HG02973 (cell line): ENCODE measurements around the gene FKBP1A.

ENCODE experiments used
- ATAC-seq: cut with Tn5 transposase; IDR thresholded peaks from one replicate; pipeline ENCODE4 v1.9.1; 2021; ENCODE audit warnings: moderate library complexity; ENCODE audit not compliant: unreplicated experiment

FKBP1A gene

GRCh38 chr20:1392693-1393506 lies at the start of gene FKBP1A:
Gene FKBP1A, minus strand, starts transcription at chr20:1393054. Its CDS starts 56 bp downstream, at chr20:1392998.
- ATAC-seq: peak; percentile 79

DNA sequence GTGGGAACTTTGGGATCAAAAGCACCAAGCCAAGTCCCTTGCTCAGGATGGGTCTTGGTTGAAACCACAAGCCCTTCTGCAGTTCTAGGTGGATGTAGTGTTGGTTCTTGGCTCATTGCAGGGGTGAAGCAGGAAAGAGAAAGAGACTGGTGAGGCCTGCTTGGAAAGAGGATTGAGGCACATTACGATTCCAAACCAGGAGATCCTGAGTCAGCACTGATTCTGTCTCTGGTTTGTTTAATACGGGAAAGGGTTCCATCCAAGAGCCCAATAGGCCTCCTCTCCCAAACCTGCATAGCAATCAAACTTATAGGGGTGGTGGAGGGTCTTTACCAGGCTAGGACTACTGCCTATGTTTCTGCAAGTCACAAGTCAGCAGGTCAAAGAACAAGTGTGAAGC lies 49.5 kb upstream of the FKBP1A start:
- no peak for ATAC-seq

GRCh38 chr20:1441133-1441532 lies 48.3 kb upstream of the FKBP1A start:
- ATAC-seq: no peak

- no peak for ATAC-seq
Measured at GRCh38 chr20:1440024-1440423, 47.2 kb upstream of the FKBP1A start.

DNA sequence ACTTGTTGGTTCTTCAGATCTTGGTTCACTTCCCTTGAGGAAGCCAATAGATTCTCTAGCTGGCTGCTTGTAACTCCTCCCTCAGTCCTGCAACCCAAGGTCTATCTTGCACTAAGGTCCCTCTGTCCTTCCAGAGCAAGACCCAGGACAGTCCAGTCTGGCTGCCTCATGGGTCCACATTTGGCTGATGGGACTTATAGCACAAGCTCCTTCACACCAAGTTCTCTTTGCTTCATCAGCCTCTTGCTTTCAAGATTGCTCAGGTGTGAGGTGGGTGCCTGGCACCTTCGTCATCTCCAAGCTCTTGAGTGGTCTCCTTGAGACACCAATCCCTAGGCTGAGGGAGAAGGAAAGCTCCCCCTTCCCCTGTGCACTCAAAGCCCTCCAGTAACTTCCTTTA lies 45.5 kb upstream of the FKBP1A start:
- ATAC-seq: no peak

DNA sequence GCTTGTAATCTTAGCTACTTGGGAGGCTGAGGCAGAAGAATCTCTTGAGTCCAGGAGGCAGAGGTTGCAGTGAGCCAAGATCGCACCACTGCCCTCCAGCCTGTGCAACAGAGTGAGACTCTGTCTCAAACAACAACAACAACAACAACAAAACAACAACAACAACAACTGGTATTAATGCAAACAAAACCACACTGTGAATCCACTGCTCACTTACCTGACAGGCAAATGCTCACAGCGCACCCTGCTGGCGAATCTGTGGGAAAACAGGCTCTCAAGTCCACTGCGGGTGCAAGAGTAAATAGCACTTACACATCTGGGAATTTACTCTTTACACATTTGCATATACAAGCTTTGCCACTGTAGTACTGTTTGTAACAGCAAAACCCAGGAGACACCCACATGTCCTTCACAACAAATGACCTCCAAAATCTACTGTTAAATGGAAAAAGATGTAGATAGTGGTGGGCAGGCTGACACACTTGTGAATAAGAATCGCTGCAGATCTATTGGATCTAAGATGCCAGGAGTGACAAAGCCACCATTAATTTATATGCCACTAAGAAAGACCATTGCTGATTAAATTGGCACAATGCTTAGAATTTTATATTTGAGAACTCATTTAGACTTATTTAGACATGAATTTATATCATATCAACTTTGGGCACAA lies 44.5 kb upstream of the FKBP1A start:
- ATAC-seq: no peak

DNA sequence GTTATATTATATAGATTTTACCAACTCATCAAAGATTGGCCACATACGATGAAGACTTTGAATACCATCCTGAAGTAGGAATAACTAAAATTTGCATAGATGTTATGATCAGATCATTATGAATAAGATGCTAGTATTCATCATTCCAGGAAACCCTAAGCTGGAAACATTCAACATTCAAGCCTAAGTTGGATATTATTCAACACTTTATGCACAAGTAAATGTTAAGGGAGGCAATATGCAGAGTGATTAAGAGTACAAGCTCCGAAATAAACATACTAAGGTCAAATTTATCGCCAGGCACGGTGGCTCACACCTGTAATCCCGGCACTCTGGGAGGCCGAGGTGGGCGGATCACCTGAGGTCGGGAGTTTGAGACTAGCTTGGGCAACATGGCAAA lies 43.4 kb upstream of the FKBP1A start:
- no peak for ATAC-seq

- no peak for ATAC-seq
Measured at GRCh38 chr20:1435337-1435699, 42.5 kb upstream of the FKBP1A start.

GRCh38 chr20:1434571-1435336 lies 41.9 kb upstream of the FKBP1A start:
- ATAC-seq: peak; percentile 94

DNA sequence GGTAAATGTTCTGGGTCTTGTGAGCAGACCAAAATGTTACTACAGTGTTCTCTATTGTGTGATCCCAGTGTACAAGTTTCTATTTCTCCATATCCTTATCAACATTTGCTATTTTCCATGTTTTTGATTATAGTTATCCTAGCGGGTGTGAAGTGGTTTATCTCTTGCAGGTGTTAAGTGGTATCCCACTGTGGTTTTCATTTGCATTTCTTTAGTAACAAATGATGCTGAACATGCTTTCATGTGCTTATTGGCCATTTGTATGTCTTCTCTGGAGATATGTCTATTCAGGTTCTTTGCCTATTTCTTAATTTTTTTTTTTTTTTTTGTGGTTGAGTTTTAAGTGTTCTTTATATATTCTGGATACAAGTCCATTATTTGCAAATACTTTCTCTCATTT lies 38.3 kb upstream of the FKBP1A start:
- no peak for ATAC-seq

DNA sequence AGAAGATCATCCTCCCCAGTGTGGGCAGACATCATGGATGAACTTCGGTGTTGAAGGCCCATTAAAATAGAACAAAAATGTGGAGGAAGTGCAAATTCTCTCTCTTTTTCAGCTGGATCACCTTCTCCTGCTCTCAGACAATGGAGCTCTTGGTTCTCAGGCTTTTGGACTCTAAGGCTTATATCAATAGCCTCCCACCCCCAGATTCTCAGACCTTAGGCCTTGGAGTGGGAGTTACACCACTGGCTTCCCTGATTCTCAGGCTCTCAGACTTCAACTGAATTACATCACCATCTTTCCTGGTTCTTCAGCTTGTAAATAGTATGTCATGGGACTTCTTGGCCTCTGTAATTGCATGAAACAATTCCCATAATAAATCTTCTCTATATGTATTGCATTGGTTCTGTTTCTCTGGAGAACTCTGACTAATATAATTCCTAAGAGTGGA lies 37.2 kb upstream of the FKBP1A start:
- ATAC-seq: no peak

- no peak for ATAC-seq
Measured at GRCh38 chr20:1429143-1429728, 36.4 kb upstream of the FKBP1A start.

DNA sequence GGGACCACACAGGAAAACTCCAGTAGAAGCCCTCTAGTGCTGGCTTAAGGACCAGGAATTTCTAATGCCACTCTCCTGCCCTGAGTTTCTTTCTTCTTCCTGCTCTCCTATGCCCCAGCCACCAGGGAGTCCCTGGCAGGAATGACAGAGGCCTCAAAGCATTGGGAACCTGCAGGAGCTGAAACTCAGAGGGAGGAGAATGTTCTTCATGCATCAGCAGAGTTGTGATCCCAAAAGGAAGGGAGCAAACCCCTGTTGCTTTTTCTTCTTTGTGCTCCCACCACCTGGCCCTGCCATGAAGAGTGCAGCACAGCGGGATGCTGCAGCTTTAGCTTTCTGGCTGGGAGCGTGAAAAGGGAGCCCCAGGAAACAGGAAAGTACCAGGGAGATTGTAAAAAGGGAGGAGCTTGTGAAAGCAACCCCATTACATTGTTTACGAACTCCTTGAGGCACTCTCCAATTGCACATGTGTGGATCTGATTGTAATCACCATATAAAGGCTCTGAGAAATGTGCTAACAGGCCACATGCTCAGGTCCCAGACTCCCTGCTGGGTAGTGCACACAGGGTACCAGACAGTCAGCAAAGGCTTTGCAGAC lies 34.7 kb upstream of the FKBP1A start:
- ATAC-seq: no peak

GRCh38 chr20:1426231-1426849 lies 33.5 kb upstream of the FKBP1A start:
- ATAC-seq: no peak

- no peak for ATAC-seq
Measured at GRCh38 chr20:1424336-1424735, 31.5 kb upstream of the FKBP1A start.

DNA sequence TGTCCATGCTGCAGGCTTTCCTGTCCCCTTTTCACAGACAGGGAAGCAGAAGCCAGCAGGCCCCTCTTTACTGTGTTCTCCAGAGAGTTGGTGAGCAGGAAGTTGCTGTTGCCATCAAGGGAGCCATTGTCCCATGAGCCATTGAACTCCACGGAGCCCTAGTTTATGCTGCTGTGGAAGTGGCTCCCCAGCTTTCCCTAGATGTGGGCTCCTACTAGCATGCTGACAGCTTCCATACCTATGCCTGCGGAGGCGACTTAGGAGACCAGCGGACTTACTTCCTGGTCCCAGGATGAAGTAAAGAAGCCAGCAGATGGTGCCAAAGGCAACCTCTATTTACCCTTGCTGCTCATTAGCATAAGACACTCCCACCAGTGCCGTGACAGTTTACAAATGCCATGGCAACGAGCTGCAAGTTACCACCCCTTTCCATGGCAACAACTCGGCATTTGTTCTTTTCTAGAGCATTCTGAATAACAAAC lies 30.8 kb upstream of the FKBP1A start:
- ATAC-seq: no peak

- ATAC-seq: no peak
Measured at GRCh38 chr20:1423206-1423605, 30.4 kb upstream of the FKBP1A start.

DNA sequence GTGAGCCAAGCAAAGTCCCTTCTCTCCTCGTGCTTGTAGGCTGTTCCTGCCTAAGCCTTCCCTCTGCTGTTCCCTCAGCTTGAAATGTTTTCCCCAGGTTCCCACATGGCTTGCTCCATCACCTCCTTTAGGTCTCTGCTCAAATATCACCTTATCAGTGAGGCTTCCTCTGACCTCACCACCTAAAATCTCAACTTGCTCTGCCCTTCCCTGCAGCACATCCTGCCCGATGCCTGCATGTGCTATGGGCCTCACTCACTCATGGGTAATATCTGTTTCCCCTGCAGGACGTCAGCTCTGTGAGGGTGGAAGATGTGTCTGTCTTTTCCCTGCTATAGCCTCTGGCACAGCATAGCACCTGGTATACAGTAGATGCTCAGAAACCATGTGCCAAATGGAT lies 29.9 kb upstream of the FKBP1A start:
- ATAC-seq: no peak

- no peak for ATAC-seq
Measured at GRCh38 chr20:1420066-1420465, 27.2 kb upstream of the FKBP1A start.

- no peak for ATAC-seq
Measured at GRCh38 chr20:1418350-1418749, 25.5 kb upstream of the FKBP1A start.
